GM18511 (cell line): ENCODE measurements around the gene RANBP3L.
"Not testable (repeated sequence)": the region's sequence is repeated elsewhere in the genome, so short reads cannot be mapped to it uniquely, and the experiment has no call there.

Experiments
- ATAC-seq: cut with Tn5 transposase; IDR thresholded peaks from one replicate; pipeline ENCODE4 v1.9.1; 2021; ENCODE audit warnings: mild to moderate bottlenecking, moderate library complexity; ENCODE audit not compliant: unreplicated experiment

RANBP3L gene, protein sequence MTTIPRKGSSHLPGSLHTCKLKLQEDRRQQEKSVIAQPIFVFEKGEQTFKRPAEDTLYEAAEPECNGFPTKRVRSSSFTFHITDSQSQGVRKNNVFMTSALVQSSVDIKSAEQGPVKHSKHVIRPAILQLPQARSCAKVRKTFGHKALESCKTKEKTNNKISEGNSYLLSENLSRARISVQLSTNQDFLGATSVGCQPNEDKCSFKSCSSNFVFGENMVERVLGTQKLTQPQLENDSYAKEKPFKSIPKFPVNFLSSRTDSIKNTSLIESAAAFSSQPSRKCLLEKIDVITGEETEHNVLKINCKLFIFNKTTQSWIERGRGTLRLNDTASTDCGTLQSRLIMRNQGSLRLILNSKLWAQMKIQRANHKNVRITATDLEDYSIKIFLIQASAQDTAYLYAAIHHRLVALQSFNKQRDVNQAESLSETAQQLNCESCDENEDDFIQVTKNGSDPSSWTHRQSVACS

DNA sequence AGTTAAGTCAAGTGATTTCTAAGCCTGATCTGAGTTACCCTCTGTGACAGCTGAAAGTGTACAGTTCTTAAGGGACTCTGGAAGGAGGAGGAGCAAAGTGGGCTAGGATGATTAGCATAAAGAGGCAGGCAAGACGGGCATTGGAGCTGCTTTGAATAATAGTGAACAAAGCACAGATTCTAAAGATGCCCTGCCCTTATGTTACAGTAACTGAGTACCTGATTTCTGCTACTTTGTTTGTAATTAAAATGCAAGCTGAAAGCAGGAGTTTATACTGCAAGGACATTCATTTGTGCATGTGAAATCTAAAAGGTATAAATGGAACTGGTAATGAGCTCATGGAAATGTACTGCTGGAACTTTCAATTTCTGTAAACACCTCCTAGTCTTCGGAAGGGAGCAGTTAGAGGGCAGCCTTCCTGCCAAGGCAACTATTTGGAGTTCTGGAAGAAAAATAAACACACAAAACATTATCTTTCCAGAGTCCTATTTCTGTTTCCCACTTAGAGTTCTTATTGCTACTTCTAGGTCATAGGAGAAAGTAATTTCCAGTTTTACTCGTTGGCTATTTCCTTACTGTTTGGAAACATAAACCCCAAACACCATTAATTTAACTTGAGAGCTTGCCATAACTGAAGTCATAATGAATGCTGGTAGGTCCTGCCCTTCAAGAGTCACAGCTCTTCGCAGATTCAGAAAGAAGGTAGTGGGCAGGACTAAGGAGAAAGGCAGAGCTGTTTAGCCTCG lies at the start of gene RANBP3L:
TSS of gene RANBP3L (minus strand) at position 45 of the 746 bp plus-strand sequence. CDS start 486 bp downstream, outside the sequence.
- ATAC-seq = peak; percentile 70

- no peak for ATAC-seq
Observed at GRCh38 chr5:36346896-36347690, 45.4 kb upstream of the RANBP3L start.

DNA sequence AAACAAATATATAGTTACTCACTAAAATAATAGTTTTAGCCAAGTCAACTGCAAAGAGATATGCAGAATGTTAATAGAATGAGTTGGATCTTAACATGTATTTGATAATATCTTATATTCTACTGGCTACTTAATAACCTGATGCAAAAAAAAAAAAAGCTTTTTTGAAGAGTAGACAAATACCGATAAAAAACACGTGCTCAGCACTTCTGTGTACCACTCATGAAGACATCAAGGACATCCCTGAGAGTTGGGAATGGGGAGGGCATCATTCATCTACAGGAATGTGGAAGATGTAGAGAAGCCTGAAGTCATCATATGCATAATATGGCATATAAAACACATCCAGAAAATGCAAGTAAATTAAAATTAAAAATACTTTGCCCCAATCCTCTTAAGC lies 43.2 kb upstream of the RANBP3L start:
- no peak for ATAC-seq

GRCh38 chr5:36341720-36342119 lies 40.0 kb upstream of the RANBP3L start:
- ATAC-seq = not testable (repeated sequence)

GRCh38 chr5:36337597-36337996 lies 35.9 kb upstream of the RANBP3L start:
- no peak for ATAC-seq

DNA sequence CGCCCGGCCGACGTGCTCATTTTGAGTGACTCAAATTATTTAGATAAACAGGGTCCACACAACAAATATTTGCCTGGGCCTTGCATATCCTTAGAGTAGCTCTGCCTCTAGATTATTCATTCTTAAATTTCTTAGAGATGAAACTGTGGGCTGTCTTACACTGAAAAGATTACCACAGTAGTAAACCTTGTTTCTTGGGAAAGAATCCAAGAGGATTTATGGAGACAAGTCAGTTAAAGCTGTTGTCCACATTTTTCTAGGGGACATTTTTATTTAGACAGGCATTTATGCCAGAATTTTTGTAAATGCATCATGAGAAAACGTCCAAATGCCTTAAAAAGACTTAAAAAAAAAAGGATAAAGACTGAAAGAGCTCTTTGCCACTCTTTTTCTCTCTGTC lies 32.6 kb upstream of the RANBP3L start:
- ATAC-seq = no peak

GRCh38 chr5:36332720-36333119 lies 31.0 kb upstream of the RANBP3L start:
- not testable (repeated sequence) for ATAC-seq

DNA sequence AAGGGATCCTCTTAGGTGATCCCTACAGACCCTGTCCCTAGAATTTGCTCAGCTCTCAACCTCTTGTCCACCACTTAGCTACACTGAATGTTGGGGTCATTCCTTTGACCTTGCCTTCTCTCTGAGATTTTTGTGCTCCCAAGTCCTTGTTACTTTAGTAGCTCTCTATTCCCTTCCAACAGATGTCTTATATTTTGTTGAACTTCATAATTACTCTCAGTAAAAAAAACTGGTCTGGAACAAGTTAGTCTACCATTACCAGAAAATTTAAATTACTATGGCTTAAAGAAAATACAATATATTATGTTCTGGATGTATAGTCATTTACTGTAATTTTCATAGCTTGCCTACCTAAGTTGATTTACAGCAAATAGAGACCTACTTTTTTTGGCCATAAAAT lies 23.5 kb upstream of the RANBP3L start:
- ATAC-seq = no peak

DNA sequence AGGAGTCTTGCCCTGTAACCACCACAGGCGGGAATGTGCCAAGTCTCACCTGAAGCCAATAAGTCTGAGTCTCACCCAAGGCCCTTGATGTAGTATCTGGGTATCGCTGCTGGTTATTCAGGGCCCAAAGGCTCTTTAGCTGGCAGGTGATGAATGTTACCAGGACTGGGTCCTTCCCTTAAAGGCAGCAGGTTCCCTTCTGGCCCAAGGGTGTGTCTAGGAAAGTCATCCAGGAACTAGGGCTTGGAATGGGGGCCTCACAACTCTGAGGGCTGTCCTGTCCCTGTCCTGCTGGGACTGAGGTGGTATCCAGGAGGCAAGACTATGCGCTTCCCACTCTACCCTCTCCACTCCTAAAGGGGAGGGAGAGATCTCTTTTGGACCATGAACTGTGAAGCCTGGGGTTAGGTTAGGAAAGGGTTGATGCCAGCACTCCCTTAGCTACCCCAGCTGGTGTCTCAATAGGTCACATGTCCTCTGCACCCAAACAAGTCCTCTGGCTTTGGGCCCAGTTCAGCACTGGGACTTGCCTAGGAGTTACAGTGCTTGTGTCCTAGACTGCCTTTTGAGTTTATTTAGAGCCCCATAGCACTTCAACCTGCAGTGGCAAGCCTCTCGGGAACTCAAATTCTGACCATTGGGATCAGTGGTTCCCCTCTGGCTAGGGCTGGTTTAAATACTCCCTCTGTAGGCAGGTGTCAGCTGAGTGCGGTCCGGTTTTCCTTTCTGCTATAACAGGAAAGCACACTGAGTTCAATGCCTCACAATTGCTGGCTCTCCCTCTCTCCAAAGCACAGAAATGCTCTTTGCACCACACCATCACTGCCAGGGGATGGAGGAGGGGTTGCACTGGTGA lies 22.5 kb upstream of the RANBP3L start:
- no peak for ATAC-seq

DNA sequence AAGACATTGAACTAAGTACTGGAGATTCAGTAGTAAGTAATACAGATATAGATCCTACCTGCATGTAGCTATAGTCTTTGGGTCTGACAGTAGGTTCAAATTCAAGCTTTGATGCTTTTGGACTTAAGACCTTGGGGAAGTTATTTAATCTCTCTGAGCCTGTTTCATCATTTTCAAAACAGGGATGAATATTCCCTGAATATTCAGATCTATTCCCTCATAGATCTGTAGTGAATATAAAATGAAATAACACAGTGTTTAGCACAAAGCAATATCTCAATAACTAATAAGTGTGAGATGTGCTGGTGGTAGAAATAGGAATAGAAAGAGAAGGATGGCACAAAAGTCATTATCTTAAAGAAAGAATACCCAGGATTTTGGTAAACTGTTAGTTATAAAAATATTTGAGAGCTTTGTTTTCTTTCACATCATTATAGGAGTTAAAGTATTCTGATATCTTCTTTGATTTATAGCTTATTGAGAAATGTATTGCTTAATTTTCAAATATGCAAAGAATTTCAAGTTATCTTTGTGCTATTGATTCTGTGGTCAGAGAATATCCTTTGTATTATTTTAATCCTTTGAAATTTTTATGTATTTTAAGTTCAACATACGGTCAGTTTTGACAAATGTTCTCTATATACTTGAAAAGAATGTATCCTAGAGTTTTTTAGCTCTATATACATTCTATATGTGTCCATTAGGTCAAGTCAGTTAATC lies 11.4 kb upstream of the RANBP3L start:
- no peak for ATAC-seq

DNA sequence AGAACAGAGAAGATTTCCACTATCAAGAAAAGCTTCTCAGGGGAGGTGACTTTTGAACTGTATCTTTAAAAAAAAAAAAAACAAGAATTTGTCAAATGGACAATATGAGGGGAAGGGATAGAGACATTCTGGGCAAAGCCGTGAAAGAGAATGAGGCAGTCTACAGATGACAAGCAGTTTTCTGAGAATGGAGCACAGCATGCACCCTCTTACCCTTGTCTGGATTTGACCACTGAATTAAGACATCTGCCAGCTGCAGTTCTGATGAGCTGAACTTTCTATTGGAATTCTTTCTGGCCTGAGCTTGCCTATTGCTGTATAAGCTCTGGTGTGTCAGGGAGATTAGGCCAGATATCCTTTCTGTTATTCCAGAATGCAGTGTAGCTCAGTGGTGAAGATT lies 10.3 kb upstream of the RANBP3L start:
- no peak for ATAC-seq

DNA sequence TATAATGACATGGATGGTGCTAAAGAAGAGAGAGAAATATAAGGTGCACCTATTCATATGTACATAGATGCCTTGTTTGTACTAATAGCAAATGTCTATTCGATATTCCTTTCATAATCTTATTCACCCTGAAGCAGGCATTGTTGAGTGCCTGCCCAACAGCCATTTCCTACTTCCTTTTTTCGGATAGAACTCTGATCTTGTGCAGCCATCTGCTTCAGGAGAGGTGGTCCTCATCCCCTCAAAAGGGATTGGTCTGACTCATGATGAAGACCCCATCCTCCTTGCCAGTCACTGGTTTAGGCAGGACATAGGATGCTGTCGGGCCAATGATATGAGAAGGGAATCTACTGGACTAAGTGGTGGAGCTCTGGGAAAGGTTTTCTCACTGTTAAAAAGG lies 8.4 kb upstream of the RANBP3L start:
- ATAC-seq = no peak

DNA sequence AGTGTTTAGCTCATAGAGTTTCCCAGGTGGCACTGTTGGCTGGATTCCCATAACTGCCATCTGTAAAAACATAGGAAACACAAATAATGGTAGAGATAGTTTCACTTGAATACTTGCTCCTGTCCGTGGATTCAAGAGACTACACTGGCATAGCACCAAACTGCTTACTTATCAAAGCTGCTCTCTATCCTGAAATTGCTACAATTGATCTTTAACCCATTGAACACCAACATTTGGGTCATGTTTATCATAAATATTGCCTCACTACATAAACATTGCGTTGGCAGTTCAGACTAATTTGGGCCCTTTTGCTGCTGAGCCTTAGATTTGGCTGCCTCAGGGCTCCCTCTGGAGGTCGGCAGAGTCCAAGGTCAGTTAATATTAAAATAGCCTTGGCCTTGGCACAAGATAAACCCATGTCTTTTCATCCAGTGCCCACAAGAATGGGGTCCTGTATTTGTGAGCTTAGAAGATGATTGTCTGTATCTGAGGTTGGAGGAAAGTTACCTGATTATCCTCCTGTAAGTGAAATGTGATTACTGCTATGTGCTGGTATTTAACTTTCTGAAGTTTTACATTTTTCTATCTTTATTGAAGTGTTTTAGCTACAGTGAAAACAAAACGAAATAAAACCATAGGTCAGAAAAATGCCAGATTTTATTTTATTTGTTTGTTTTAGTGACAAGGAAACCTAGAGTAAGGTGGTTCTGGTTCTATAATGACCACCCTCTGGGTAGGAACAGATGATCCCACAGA lies 4.0 kb upstream of the RANBP3L start:
- ATAC-seq = peak; percentile 63

- ATAC-seq = no peak
Observed at GRCh38 chr5:36304095-36304805, 2.5 kb upstream of the RANBP3L start.

GRCh38 chr5:36300927-36301540 lies 668 bp downstream of the RANBP3L start:
- ATAC-seq = no peak

- no peak for ATAC-seq
Observed at GRCh38 chr5:36300191-36300926, 1.3 kb downstream of the RANBP3L start.

DNA sequence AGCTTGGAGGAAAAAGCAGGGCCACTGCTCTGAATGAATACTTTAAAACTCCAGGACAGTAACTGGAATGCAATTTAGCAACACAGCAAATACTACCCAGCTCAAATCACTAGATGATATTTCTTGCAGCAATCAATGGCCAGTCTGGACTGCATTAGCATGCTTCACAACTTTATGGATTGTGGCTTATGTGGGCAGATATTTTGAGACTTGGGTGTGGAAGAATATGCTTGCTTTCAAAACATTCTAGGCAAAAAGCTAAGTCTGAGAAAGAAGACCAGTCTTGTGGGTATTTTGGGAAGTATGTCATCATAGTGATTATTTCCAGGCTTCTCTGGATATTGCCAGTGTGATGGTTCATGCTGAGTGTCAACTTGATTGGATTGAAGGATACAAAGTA lies 3.1 kb downstream of the RANBP3L start:
- ATAC-seq = no peak
